Uterus (tissue), 2 donors: ENCODE measurements around the gene PHF3.
"Not testable (repeated sequence)": the region's sequence is repeated elsewhere in the genome, so short reads cannot be mapped to it uniquely, and the experiment has no call there.

ENCODE experiments used
- POLR2A ChIP-seq, 2 donors: fragments of 450-650 bp; IDR thresholded peaks; one replicate each; pipeline ENCODE4 v1.6.1; 2016; ENCODE audit warnings: antibody characterized with exemption in 2 of 2, mild to moderate bottlenecking in 1 of 2, moderate library complexity in 1 of 2
- TF ChIP-seq, protein P1 (sequence below), 4 experiments: fragments of 200-600 bp in 2 of 4; fragments of 450-650 bp in 2 of 4; sonication (generic) in 2 of 4; IDR thresholded peaks; one replicate each; pipeline ENCODE4 v1.5.1; 2016 to 2019; ENCODE audit warnings: antibody characterized with exemption in 4 of 4, mild to moderate bottlenecking in 2 of 4, moderate library complexity in 1 of 4

DNA sequence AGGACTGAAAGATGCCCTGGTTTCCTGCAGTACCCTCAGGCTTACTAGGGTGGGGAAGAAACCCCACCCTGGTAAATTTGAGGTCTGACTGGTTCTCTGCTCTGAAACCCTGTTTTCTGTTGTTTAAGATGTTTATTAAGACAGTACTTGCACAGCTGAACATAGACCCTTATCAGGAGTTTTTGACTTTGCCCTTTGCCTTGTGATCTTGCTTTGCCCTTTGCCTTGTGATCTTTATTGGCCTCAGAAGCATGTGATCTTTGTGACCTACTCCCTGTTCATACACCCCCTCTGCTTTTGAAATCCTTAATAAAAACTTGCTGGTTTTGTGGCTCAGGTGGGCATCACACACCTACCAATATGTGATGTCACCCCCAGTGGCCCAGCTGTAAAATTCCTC, 121.7 kb downstream of the PHF3 start:
- TF ChIP-seq POLR2A (IDR thresholded peaks at IDR 0.05) = not testable (repeated sequence)
- TF ChIP-seq, protein P1, sequence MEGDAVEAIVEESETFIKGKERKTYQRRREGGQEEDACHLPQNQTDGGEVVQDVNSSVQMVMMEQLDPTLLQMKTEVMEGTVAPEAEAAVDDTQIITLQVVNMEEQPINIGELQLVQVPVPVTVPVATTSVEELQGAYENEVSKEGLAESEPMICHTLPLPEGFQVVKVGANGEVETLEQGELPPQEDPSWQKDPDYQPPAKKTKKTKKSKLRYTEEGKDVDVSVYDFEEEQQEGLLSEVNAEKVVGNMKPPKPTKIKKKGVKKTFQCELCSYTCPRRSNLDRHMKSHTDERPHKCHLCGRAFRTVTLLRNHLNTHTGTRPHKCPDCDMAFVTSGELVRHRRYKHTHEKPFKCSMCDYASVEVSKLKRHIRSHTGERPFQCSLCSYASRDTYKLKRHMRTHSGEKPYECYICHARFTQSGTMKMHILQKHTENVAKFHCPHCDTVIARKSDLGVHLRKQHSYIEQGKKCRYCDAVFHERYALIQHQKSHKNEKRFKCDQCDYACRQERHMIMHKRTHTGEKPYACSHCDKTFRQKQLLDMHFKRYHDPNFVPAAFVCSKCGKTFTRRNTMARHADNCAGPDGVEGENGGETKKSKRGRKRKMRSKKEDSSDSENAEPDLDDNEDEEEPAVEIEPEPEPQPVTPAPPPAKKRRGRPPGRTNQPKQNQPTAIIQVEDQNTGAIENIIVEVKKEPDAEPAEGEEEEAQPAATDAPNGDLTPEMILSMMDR (IDR thresholded peaks at IDR 0.05) = not testable (repeated sequence)
